ENCODE measurements around the gene HMGN5. TPM values are rescaled to one million over a fixed set of nuclear protein-coding genes. Genes with fewer than 3 reads are reported as not detected.

The HMGN5 gene
- total and polyA plus RNA-seq, 11 donors = 0.56 to 8.8 (median 2.5) TPM

DNA sequence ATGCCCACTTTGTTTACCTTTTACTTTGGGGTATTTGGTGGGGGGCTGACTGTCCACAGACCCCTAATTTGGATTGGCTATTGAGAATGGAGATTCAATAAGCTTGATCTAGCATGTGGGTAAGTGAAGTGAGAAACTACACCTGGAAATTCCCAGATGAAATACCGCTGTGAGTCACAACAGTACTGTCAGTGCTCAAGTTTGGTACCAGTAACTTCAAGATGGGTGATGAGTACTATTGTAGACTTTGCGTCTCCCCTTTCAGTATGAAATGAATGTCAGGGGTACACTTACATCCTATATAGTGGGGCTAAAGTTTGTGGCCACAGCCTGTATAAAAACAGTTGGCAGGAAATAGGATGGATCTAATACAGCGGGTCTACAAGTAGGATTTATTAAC, 33.3 kb downstream of the HMGN5 start:
- Histone ChIP-seq H3K36me3 (no peaks in the 10 kb centered on the region), H3K27me3 (peaks cover 0 to 8% (median 0%) of the 10 kb centered on the region in 9 donors), H3K27ac (no peak overlapping the region), H3K4me3 (no peak overlapping the region), H3K9me3 (no peaks in the 10 kb centered on the region), H3K4me1 (no peaks in the 10 kb centered on the region)
- TF ChIP-seq, protein P1, sequence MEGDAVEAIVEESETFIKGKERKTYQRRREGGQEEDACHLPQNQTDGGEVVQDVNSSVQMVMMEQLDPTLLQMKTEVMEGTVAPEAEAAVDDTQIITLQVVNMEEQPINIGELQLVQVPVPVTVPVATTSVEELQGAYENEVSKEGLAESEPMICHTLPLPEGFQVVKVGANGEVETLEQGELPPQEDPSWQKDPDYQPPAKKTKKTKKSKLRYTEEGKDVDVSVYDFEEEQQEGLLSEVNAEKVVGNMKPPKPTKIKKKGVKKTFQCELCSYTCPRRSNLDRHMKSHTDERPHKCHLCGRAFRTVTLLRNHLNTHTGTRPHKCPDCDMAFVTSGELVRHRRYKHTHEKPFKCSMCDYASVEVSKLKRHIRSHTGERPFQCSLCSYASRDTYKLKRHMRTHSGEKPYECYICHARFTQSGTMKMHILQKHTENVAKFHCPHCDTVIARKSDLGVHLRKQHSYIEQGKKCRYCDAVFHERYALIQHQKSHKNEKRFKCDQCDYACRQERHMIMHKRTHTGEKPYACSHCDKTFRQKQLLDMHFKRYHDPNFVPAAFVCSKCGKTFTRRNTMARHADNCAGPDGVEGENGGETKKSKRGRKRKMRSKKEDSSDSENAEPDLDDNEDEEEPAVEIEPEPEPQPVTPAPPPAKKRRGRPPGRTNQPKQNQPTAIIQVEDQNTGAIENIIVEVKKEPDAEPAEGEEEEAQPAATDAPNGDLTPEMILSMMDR (IDR thresholded peaks at IDR 0.05) = no peak
- TF ChIP-seq POLR2A (IDR thresholded peaks at IDR 0.05) = no peak
- intact Hi-C loops (cut with DNase I) = no loop called here
- ATAC-seq (no peak), DNase-seq (no peak)
- WGBS, 4 donors = 71 to 95% (median 83%) methylated on average over 3 of the region's 3 CpGs

DNA sequence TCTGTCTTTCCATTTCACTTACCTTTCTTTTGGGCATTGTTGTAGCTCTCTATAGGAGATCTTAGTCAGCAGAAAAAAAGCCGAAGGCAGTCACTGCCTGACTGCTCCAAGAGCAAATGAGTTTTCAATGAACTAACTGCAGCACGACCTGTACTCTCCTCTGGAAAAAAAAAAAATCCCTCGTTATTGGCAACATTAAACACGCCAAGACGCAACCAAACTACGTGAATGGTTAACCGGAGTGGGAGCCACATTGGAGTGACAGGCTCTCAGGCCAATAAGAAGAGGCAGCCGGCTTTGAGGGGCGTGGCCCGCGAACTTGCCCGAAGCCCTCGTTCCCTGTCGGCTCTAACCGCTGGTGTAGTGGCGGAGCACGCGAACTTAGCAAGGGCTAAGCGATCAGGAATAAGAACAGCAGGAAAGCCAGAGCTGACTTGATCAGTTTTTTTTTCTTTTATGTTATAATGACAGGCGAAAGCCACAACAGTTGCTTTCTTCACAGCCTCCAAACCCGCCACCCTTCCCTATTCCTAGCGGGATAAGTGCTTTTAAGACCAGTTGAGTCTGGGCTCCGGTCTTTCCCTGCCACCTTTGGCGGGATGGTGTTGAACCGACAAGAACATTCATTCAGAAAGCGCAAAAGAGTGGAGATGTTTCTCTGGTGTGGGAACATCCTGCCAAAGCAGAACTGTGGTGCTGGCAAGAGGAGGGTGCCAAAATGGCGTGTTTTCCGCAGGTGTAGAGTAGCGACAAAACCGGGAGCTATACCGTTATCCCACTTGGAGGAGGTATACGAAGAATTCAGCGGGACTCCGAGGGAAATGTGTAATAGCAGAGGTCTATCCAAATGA, 80.0 kb downstream of the HMGN5 start:
- WGBS, 4 donors = 0 to 33% (median 16%) methylated on average over 34 of the region's 34 CpGs
- Histone ChIP-seq H3K27ac (peak overlapping the region in 9 of 12 donors; percentile 7 to 66 (median 38)), H3K4me3 (peak overlapping the region; percentile 23 to 73 (median 54)), H3K4me1 (peaks cover 0 to 7% (median 0%) of the 10 kb centered on the region in 12 donors), H3K27me3 (peaks cover 0 to 22% (median 0%) of the 10 kb centered on the region in 9 donors), H3K9me3 (no peaks in the 10 kb centered on the region), H3K36me3 (no peaks in the 10 kb centered on the region)
- intact Hi-C loops (cut with DNase I) = loop anchor here in 2 of 10 donors (2.0 to 10.0 kb wide), 3 partner anchors 256 to 313 kb away; partner anchors contain the start of gene BRWD3 (in 1 of the 2)
- TF ChIP-seq POLR2A (IDR thresholded peaks at IDR 0.05) = no peak
- TF ChIP-seq, protein P1 (IDR thresholded peaks at IDR 0.05) = no peak
- peak; percentile 98 to 100 (median 100) for ATAC-seq
- DNase-seq = peak; percentile 86 to 91 (median 89)

DNA sequence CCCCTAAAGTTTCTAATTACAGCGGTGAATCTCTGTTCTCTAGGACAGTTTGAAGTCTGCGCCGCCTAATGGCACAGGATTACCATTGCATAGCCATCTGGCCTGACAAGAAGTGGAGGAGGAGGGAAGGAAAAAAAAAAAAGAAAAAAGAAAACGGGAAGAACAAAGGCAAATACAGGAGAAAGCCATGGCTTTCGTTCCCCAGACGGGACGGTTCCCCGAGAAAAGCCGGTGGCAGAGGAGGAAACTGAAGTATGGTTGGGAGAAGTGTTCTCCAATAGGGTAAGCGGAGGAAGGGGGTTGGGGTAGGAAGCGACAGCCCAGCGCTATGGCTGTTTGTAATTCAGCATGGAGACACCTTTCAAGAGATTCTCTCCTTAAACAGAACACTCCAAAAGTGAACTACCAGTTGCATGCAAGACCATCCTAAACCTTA, 80.8 kb downstream of the HMGN5 start:
- H3K27ac ChIP-seq = peak overlapping the region in 10 of 12 donors; percentile 7 to 66 (median 40)
- intact Hi-C loops (cut with DNase I) = loop anchor here in 2 of 10 donors (2.0 to 10.0 kb wide), 3 partner anchors 256 to 312 kb away; partner anchors contain the start of gene BRWD3 (in 1 of the 2)
- DNase-seq (peak in 3 of 5 donors; percentile 18 to 23 (median 23)), ATAC-seq (peak; percentile 54 to 83 (median 76))
- H3K36me3 ChIP-seq = no peaks in the 10 kb centered on the region
- peaks cover 0 to 22% (median 0%) of the 10 kb centered on the region in 9 donors for H3K27me3 ChIP-seq
- 0 to 21% (median 10%) methylated on average over 12 of the region's 12 CpGs for WGBS, 4 donors
- peaks cover 0 to 7% (median 0%) of the 10 kb centered on the region in 12 donors for H3K4me1 ChIP-seq
- no peak for TF ChIP-seq POLR2A (IDR thresholded peaks at IDR 0.05)
- TF ChIP-seq, protein P1 (IDR thresholded peaks at IDR 0.05) = peak; percentile 19 to 57 (median 44)
- peak overlapping the region; percentile 23 to 73 (median 54) for H3K4me3 ChIP-seq
- H3K9me3 ChIP-seq = no peaks in the 10 kb centered on the region

Data from heart left ventricle (tissue), 16 donors.